GM23248 (cell line): ENCODE results near the gene ANKRD7.

Experiments
- EZH2 ChIP-seq: fragments of 200-600 bp; sonication (generic); IDR thresholded peaks from 2 replicates; pipeline ENCODE4 v1.6.1; 2018; ENCODE audit warnings: antibody characterized with exemption, mild to moderate bottlenecking; ENCODE audit not compliant: insufficient read depth, poor library complexity, severe bottlenecking
- EZH2phosphoT487 ChIP-seq: fragments of 200-600 bp; sonication (generic); IDR thresholded peaks from 2 replicates; pipeline ENCODE4 v1.6.1; 2018; ENCODE audit warnings: antibody characterized with exemption, moderate library complexity, mild to moderate bottlenecking, low read depth; ENCODE audit not compliant: insufficient read depth

- TF ChIP-seq EZH2phosphoT487, result no peak
- TF ChIP-seq EZH2, result no peak
Observed at GRCh38 chr7:118218413-118219156, 5.9 kb upstream of the ANKRD7 start.
